Right atrium auricular region (tissue), 2 donors: ENCODE data around the gene MLLT10. TPM values are rescaled to one million over a fixed set of nuclear protein-coding genes. Genes with fewer than 3 reads are reported as not detected.

Source experiments
- DNase-seq: peaks from one replicate; pipeline ENCODE4 v3.0.0-alpha.2; 2019; ENCODE audit warnings: low spot score
- H3K27ac ChIP-seq, 2 donors: fragments of 200-600 bp; sonication (generic); 1 replicate in 1 of 2; 2 replicates in 1 of 2; pipeline ENCODE4 v1.5.1; 2016 to 2019
- H3K27me3 ChIP-seq, 2 donors: fragments of 200-600 bp; sonication (generic); one replicate each; pipeline versions ENCODE4 v1.5.1 to v1.6.0; 2017 to 2019
- H3K36me3 ChIP-seq: fragments of 200-600 bp; sonication (generic); one replicate; pipeline ENCODE4 v1.5.1; 2016
- H3K4me1 ChIP-seq, 2 donors: fragments of 200-600 bp; sonication (generic); one replicate each; pipeline versions ENCODE4 v1.5.1 to v1.6.0; 2017 to 2019
- H3K4me3 ChIP-seq, 2 donors: fragments of 200-600 bp; sonication (generic); 1 replicate in 1 of 2; 2 replicates in 1 of 2; pipeline ENCODE4 v1.5.1; 2017 to 2019; ENCODE audit warnings: mild to moderate bottlenecking in 1 of 2, moderate library complexity in 1 of 2
- H3K9me3 ChIP-seq, 2 donors: fragments of 200-600 bp; sonication (generic); one replicate each; pipeline ENCODE4 v1.5.1; 2019
- CTCF ChIP-seq, 2 donors: fragments of 200-600 bp; sonication (generic); IDR thresholded peaks; one replicate each; pipeline ENCODE4 v1.5.1; 2019; ENCODE audit warnings: antibody characterized with exemption in 2 of 2
- total RNA-seq, 2 donors: library from RNA; depleted of rRNA; stranded (reverse); fragments of >200 nt; gene quantifications; one replicate each; pipeline ENCODE4 v1.1.0, GENCODE V29; 2016

Gene MLLT10
- total RNA-seq, 2 donors from 2014 or later, result 18.8 to 27.2 TPM

GRCh38 chr10:21756707-21757106 is 222.7 kb downstream of the MLLT10 start:
- no peak for DNase-seq
- Histone ChIP-seq H3K4me3 (no peak overlapping the region), H3K9me3 (no peaks in the 10 kb centered on the region), H3K27me3 (no peaks in the 10 kb centered on the region), H3K27ac (no peak overlapping the region), H3K36me3 (peaks cover 13% of the 10 kb centered on the region), H3K4me1 (peaks cover 0 to 3% of the 10 kb centered on the region in 2 donors)
- no peak for TF ChIP-seq CTCF (IDR thresholded peaks at IDR 0.05)

GRCh38 chr10:21757185-21757901 is 223.3 kb downstream of the MLLT10 start:
- H3K36me3 ChIP-seq, result peaks cover 13% of the 10 kb centered on the region
- H3K4me3 ChIP-seq, result no peak overlapping the region
- DNase-seq, result no peak
- no peak for TF ChIP-seq CTCF (IDR thresholded peaks at IDR 0.05)
- no peaks in the 10 kb centered on the region for H3K9me3 ChIP-seq
- H3K27ac ChIP-seq, result no peak overlapping the region
- H3K27me3 ChIP-seq, result no peaks in the 10 kb centered on the region
- H3K4me1 ChIP-seq, result peaks cover 0 to 3% of the 10 kb centered on the region in 2 donors

DNA sequence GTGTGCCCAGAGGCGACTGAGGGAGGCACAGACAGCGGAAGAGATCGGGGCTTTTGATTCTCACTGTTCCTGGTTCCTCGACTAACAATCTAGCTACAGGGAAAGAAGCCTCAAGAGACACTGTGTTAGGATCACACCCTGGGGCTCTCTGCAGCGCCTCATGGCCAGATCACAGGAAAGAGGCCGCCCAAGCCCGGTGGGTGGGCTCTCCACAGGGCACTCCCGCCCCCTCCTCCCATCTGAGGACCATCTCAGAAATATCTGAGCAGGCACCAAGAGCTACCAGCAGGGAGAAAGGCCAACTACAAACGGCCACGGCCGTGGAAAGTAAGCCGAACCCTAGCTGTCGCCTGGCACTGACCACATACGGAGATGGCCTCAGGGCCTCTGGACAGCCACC is 224.2 kb downstream of the MLLT10 start:
- Histone ChIP-seq H3K36me3 (peaks cover 13% of the 10 kb centered on the region), H3K4me1 (peaks cover 0 to 3% of the 10 kb centered on the region in 2 donors), H3K9me3 (no peaks in the 10 kb centered on the region), H3K4me3 (no peak overlapping the region), H3K27me3 (no peaks in the 10 kb centered on the region), H3K27ac (no peak overlapping the region)
- DNase-seq, result no peak
- TF ChIP-seq CTCF (IDR thresholded peaks at IDR 0.05), result no peak

DNA sequence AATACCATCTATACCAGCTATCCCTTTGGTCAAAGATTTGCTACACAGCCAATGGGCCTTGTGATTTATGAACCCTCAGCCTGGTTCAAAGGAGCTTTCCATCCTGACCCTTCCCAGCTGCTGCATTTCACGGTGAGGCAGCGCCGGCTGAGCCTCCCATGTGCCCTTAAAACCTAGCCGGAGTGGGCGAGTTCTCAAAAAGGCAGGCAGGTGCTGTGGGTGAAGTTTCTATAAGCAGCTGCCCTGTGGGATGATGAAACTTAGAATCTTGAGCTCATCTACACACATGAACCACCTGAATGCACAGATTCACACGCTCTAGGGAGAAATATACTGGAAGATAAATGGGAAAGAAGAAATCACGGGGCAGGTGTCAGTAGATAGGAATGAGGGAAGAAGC is 224.7 kb downstream of the MLLT10 start:
- Histone ChIP-seq H3K27ac (no peak overlapping the region), H3K9me3 (no peaks in the 10 kb centered on the region), H3K36me3 (peaks cover 13% of the 10 kb centered on the region), H3K4me3 (no peak overlapping the region), H3K4me1 (peaks cover 0 to 3% of the 10 kb centered on the region in 2 donors), H3K27me3 (no peaks in the 10 kb centered on the region)
- DNase-seq, result no peak
- TF ChIP-seq CTCF (IDR thresholded peaks at IDR 0.05), result no peak

DNA sequence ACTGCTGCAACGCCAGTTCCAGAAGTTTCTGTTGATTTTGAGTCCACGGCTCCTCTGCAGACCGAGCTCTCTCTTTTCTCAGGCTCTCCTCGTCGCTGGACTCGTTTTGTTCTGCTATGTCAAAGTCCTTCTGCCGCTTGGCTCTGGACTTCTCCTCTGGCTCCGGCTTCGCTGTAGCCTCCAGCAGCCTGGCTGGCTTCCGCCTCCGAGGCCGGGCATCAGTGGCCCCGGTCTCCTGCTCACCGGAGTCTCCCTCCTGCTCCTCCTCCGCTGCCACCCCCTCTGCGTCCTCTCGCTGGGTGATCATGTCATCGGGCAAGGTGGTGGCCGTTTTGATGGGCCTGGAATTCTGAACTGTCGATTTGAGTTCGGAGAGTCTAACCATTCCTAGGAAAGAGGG is 225.2 kb downstream of the MLLT10 start:
- H3K27me3 ChIP-seq, result no peaks in the 10 kb centered on the region
- H3K27ac ChIP-seq, result no peak overlapping the region
- DNase-seq, result no peak
- peaks cover 13% of the 10 kb centered on the region for H3K36me3 ChIP-seq
- no peak overlapping the region for H3K4me3 ChIP-seq
- no peaks in the 10 kb centered on the region for H3K9me3 ChIP-seq
- no peak for TF ChIP-seq CTCF (IDR thresholded peaks at IDR 0.05)
- peaks cover 0 to 3% of the 10 kb centered on the region in 2 donors for H3K4me1 ChIP-seq

GRCh38 chr10:21760332-21760731 is 226.3 kb downstream of the MLLT10 start:
- TF ChIP-seq CTCF (IDR thresholded peaks at IDR 0.05), result no peak
- Histone ChIP-seq H3K27ac (no peak overlapping the region), H3K9me3 (no peaks in the 10 kb centered on the region), H3K27me3 (no peaks in the 10 kb centered on the region), H3K36me3 (peaks cover 13% of the 10 kb centered on the region), H3K4me1 (peaks cover 0 to 3% of the 10 kb centered on the region in 2 donors), H3K4me3 (no peak overlapping the region)
- no peak for DNase-seq
